GM18519 (cell line): Measurements from ENCODE around the gene SCRN1.

Experiments
- ATAC-seq: cut with Tn5 transposase; IDR thresholded peaks from one replicate; pipeline ENCODE4 v1.9.1; 2021; ENCODE audit warnings: mild to moderate bottlenecking, moderate library complexity; ENCODE audit not compliant: unreplicated experiment, low FRiP score

The SCRN1 gene

DNA sequence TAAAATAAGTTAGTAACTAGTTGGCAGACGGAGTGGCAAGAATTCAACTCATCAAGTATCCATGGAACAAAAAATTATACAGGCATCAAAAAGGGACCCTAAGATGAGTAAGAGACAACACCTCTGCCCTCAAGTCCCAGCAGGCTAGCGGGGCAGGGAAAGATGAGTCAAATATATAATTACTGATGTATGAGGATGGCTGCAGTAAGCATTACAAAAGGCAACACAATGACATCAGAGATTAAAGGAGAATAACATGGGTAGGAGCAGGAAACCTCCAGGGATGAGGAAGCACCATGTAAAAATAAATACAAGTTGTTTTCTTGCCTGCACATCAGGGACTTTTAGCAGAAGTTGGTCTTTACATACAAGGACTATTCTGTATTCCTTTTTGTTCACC lies 49.4 kb downstream of the SCRN1 start:
- ATAC-seq, result no peak

DNA sequence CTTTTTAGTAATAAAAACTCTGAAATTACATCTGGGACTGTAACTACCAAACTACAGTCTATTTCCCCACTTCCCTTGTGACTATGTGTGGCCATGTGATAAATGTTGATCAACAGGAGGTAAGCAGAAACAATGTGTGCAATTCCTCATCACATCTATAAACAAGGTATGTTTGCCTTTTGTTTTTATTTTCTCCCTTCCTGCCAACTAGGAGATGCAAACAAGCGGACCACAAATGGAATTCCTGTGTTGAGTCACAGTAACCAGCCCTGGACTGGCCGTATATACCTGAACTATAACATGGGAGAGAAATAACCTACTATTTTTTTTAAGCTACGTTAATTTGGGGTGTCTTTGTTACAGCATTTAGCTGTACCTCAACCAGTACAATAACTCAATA lies 52.5 kb downstream of the SCRN1 start:
- no peak for ATAC-seq

DNA sequence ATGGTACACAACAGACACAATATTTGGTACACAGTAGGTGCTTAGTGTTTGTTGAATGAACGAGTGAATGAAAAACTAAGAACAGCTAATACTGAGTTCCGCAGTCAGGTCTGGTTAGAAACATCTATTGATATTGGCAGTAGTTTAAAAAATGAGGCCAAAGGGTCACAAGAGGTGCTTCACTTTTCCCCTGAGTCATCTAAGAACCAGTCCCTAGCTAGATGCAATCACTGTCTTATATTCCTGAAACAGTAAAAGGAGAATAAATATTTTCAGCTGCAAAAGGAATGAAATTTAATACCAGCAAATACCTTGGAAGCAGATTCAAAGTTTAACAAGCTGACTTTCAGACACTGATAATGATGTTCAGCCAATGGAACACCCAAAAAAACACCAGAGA lies 54.5 kb downstream of the SCRN1 start:
- no peak for ATAC-seq

DNA sequence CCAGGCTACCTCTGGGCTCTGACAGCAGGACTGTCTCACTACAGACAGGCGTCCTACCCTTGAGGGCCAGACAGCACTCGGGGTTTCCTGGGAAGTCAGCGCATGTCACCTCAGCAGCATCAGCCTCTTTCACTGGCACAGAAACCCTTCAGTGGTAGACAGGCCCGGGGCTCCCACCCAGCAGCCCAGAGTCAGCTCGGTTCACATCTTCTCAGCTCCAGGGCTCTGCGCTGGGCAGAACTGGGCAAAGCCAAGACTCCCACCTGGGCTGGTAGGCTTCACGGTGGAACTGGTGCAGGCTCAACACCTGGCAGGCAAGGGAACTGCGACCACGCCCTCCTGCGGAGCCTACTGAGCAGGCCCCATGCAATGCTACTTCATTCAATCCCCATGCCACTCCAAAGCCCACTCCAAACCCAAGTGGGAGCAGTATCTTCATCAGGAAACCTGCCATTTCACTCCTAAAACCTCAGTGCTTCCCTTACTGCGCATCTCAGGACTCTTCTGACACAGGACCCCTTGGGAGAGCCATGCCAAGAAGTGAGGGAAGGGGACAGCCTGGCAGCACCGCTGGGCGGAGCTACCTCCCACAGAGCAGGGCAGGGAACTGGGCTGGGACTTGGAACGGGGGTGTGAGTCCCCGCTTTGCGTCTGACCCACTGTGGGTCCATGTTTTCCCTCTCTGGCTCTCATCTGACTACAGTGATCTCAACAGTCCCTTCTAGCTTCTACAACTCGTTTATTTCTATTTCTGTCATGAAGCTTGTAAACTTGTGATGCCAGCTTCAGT lies 60.4 kb downstream of the SCRN1 start:
- no peak for ATAC-seq

DNA sequence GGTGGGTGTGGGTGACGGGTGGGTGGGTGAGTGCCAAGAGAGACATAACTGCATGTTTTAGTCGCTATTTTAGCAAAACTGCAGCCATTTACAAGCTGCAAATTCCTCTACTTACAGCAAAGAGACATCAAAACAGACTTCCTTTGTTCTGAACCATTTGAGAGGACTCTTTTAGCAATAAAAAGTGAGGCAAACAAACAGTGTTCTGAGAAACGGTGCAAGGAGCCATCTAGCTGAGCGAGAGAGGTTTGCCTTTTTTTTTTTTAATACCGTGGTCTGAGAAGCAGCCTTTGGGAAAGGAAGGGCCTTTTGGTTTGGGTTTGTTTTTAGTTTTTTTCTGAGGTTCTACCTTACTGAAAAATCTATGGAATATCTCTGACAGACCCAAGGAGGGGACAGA lies 62.9 kb downstream of the SCRN1 start:
- no peak for ATAC-seq

DNA sequence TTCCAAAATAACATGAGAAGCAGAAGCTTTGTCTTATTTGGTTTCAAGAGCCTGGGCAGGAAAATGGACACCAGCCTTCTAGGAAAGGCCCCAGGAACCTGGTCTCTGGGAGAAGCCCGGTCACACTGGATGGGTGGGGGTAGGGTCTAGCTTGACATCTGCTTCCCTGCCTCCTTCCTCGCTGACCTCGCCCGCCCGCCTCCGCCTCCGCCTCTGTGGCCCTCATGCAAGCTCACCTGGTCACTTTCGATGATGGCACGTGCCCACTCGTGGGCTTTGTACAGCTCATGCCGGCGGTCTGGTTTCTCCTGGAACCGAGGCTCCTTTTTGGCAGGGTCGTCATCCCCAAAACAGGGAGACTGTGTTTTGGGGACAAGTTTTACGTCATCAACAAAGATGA lies 63.4 kb downstream of the SCRN1 start:
- no peak for ATAC-seq

DNA sequence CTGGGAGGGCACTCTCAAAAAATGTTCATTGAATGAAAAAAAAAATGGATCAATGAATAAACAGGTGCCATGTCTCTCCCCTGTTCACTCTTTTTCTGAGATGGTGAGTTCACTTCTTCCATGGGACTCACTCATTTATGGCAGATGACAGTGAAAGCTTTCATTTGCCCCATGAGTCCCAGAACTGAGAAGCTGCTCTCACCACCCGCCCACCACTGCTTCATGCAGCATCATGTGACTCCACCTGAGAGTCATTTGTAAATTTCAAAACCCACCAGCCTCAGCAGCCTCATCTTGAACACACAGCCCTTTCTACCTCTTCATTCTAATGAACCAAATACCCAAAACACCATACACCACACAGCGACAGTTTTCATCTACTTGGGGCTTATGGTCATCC lies 64.9 kb downstream of the SCRN1 start:
- no peak for ATAC-seq

DNA sequence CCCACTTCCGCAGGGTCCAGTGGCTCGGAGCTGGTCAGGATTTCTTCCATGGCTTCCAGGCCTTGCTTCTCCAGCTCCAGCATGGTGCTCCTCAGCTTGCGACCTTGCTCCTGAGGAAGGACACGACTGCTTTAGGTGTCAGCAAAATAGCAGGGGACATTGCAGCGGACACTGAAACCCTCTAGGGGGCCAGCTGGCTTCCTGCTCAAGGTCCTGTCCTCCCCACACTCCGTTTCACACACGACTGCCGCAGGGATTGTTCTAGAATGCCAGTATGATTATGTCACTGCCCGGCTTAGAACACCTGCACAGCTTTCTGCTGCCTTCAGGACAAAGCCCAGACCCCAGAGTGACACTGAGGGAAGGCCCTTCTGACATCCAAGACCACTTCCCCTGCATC lies 65.6 kb downstream of the SCRN1 start:
- no peak for ATAC-seq

DNA sequence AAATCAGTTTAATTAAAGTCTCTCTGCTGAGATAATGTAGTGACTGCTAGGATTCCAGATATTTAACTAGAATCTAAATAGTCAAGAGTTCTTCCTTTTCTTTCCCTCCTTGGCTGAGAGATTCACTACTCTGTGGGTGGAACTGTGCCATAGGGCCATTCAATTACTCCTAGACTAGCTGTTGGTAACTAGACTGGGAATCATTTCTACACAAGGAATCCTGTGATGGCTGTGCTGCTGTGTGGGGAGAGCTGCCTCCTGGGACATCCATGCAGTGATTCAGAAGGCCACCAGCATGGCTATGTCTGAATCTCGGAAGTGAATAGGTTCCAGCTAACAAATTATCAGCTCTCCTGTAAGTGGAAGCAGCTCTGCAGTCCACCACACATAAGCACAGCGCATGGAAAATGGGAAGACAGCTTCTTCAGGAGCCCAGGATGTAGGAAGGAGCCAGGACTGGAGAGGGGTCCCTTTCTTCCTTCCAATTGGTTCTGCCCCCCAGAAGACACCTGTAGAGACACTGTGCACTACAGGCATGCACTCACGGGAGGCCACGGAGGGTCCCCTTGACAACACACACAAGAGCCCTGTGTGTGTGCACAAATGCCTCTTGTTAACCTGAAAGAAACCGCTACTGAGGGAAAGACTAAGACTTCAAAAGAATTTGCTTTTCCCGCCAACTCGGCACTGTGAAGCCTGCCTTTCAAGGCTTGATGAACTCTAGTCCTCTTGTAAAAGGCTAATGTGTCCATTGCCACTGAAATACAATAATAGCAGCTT lies 66.5 kb downstream of the SCRN1 start:
- no peak for ATAC-seq

DNA sequence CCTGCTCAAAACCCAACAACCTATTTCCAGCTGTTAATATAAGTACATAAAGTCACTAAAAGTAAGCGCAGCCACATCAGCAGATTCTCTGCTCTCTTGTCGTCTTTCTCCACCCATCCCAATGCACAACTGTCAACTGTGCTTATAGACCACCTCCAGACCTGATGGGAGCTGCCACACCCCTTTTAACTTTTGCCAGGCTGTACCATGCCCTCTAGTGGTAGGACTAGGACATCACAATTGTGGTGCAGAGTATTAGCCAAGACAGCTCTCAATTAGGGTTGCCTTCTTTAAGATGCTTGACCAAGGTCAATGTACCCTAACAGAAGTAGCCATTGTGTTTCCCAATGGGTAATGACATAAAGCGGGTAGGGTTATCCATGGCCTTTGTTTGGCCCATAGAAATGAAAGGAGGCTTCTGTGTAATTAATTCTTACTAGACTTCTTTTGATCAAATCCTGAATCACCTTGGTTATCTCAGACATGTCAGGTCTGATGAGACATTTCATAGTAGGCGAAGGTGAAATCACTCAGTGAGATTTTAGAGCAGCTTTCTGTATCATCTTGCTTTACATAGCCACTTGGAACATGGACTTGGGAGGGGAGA lies 68.1 kb downstream of the SCRN1 start:
- no peak for ATAC-seq

DNA sequence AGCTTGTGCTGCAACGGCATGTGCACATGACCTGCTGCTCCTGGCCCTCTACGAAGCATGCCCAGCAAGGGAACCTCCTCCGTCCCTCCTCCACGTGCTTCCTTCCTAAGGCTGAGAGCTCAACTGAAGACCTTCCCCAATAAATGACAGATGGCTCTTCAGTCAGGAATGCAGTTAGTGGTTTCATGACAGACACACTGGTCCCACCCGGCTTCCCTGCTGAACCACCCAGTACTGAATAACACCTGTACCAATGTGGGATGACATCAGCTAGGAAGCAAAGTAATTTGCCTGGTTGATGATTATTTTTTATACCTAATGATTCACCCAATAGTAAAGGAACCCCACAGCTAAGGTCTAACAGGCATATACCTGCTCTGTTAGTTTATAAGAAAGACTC lies 69.1 kb downstream of the SCRN1 start:
- ATAC-seq, result no peak

DNA sequence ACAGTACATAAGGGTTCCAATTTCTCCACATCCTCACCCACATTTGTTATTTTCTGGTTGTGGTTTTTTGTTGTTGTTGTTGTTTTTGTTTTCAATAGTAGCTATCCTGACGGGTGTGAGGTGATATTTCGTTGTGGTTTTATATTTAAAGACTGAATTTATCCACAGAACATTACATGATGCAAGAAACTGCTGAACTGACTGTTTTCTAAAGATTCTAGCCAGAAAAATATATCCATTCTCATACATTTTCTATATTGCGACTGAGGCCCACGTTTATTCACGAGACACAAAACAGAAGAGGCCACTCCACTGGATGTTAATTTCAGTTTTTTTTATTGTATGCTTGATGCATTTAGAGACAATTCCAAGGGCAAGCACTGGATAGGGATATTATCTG lies 69.8 kb downstream of the SCRN1 start:
- no peak for ATAC-seq

DNA sequence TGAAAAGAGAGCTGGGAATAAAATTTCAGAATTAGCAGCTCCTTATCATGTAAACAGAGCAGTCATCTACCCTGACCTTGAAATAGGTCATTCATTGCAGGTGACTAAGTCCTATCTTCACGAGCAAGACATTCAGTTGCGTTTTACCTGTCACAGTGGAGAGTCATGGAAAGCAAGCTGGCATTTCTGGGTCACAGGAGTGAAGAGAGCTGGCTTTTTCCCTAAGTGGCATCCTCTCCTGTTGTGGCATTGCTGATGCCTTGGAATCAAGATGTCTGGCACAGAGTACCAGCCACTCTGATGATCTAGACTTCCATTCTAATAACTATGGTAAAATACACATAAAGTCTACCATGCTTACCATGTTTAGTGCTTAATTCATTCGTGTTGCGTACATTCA lies 70.8 kb downstream of the SCRN1 start:
- ATAC-seq, result no peak

DNA sequence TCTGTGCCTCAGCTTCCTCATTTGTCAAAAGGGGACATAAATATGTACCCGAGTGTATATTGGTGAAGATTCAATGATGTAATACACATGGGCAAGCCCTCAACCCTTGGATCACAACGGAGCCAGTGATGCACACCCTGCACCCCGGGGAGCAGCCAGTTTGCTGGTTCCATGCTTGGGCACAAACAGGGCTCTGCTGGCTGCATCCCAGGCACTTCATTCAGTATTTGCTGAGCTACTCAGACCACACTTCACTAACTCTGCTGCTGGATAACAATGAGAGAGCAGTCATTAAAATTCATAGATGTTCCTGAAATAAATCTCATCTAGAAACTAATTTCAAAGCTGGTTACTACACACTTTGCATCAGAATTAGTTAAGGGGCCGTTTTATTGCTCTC lies 72.0 kb downstream of the SCRN1 start:
- no peak for ATAC-seq

DNA sequence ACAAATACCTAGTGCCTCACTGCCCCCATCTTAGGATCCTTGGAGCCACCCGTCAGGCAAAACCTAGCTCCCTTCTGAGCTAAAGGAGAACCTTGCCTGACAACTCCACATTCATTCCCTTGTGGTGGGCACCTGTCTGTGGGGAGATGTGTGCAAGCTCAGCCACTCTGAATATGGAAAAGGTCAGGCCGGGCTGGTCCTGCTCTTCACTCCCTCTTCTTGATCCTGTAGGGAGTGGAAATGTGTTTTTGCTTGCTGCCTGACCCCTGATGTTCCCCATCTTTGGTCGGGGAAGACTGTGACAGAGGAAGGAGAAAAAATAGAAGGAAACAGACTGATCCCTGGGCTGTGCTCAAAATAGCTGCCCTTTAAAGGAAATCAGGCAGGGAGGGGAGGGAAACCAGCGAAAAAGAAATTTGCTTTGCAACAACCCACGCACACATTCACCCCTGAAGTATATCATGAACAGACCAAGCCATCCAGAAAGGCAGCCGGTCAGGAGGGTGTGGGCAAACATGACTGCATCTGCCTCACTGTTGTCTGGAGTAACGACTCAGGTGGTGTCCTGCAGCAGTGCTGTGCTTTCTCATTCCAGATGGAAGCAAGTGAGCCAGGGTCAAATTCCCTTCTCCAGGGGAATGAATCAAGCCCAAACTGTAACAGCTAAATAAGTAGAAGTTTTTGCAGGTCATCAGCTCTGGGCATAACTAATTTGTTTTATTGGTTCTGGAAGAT lies 74.0 kb downstream of the SCRN1 start:
- ATAC-seq, result no peak

DNA sequence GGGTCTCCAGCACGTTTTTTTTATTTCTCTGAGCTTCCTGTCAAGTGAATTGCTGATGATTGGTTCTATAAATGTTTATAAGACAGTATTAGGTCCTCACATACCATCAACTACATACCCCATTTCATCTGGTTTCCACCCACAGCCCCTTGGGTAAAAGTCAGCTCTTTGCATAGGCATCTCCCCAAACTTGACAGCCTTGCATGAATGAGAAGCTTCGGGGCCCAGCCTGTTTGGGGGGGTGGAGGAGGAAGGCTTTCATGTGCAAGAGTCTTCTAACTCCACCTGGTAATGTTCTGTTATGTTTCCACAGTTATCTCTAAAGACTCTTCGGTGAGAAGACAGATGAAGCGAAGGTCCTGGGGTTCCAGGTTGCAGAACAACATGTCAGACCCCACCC lies 75.4 kb downstream of the SCRN1 start:
- ATAC-seq, result no peak

DNA sequence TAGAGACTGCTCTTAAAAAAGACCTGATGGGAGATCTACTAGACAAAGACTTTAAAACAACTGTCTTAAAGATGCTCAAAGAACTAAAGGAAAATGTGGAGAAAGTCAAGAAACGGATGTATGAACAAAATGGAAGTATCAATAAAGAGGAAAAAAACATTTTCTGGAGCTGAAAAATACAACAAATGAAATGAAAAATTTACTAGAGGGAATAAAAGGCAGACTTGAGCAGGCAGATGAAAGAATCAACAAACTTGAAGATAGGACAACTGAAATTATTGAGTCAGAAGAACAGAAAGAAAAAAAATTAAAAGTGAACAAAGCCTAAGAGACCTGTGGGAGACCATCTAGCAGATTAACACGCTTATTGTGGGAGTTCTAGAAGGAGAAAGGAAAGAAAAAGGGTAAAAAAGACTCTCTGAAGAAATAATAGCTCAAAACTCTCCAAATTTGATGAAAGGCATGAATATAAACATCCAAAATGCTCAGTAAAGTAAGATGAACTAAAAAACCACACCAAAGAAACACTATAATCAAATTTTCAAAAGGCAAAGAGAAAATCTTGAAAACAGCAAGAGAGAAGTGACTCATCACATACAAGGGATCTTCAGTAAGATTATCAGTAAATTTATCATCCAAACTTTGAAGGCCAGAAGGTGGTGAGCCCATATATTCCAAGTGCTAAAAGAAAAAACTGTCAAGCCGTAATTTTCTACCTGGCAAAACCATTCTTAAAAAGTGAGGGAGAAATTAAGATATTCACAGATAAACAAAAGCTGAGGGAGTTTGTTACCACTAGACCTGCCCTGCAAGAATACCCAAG lies 83.2 kb downstream of the SCRN1 start:
- no peak for ATAC-seq

DNA sequence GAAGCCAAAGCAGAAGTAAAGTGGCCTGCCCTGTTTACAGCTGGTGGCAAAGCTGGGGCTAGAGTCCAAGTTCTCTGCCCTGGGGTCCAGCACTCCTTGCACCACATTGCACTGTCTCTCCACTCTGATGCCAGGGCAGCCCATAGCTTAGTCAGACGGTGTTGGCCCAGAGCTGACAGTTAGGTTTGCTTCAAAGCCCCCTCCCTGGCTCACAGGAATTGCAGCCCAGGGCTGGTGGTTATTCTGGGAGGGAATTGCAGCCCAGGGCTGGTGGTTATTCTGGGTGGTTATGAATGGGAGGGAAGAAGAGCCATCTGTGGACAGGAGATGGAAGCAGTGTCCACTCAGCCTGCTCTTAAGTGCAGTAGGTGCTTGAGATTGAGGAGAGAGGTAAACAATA lies 88.9 kb downstream of the SCRN1 start:
- no peak for ATAC-seq

DNA sequence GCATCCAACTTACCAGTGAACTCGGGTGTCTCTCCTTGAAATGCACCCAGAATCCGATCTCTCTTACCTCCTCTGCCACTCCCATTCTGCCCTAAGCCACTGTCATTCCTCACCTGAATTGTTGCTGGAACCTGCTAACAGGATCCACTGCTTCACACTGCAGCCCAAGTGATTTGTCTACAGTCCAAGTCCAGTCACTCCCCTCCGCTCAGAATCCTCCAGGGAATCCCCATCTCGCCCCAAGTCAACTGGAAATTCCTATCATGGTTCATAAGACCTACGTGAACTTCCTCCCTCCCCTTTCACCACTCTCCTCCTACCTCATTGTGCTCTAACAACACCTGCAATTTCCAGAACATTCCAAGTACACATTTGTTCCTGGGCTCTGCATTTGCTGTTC lies 91.3 kb downstream of the SCRN1 start:
- no peak for ATAC-seq

DNA sequence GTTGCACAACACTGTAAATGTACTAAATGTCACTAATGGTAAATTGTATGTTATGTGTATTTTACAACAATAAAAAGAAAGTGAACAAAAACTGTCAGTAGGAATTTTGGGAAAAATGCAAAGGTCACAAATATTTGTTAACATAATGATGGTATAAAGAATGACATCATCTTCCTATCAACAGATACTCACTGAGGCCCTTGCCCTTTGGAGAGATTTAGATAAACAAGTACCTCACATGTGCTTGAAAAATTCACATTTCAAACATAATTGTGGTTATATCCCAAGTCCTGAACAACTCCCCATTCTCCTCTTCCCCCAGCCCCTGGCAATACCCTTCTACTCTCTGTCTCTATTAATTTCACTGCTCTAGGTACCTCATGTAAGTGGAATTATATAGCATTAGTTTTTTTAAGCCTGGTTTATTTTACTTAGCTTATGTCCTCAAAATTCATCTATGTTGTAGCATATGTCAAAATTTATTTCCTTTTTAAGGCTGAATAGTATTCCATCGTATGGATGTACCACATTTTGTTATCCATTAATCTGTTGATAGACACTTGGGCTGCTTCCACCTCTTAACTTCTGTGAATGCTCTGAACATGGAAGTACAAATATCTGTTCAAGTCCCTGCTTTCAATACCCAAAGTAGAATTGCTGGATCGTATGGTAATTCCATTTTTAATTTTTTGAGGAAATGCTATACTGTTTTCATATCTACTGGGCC lies 92.8 kb downstream of the SCRN1 start:
- no peak for ATAC-seq
